Measurements from ENCODE around the gene DUSP28. TPM values are rescaled to one million over a fixed set of nuclear protein-coding genes. Genes with fewer than 3 reads are reported as not detected.

DUSP28 gene
- total RNA-seq, 1 donor from 2014 or later, result 6.1 TPM

DNA sequence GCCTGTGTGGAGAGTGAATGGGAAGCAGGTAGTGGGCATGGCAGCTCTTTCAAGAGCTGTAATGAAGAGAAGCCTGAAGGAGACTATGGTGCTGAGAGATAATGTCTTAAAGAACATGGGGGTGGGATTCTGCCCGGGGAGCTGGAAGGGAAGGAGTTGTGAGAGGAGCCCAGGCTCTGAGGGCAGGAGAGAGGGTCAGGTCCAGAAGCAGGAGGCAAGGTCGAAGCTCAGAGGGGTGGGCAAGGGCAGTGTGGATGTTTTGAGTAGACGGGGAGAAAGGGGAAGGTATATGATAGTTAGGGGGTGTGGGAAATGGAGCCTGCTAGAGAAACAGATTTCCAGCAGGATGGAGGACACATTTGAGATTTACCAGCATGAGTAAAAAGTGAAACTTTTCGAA lies 28.5 kb downstream of the DUSP28 start:
- Mint-ChIP-seq H3K27ac (ENCODE audit: unreplicated experiment) (no peak overlapping the region), H3K36me3 (ENCODE audit: low read depth) (no peaks in the 10 kb centered on the region), H3K9me3 (no peaks in the 10 kb centered on the region), H3K4me1 (peaks cover 35% of the 10 kb centered on the region), H3K4me3 (peak overlapping the region; percentile 96), H3K27me3 (ENCODE audit: low read depth) (no peaks in the 10 kb centered on the region)
- TF ChIP-seq, protein P1, sequence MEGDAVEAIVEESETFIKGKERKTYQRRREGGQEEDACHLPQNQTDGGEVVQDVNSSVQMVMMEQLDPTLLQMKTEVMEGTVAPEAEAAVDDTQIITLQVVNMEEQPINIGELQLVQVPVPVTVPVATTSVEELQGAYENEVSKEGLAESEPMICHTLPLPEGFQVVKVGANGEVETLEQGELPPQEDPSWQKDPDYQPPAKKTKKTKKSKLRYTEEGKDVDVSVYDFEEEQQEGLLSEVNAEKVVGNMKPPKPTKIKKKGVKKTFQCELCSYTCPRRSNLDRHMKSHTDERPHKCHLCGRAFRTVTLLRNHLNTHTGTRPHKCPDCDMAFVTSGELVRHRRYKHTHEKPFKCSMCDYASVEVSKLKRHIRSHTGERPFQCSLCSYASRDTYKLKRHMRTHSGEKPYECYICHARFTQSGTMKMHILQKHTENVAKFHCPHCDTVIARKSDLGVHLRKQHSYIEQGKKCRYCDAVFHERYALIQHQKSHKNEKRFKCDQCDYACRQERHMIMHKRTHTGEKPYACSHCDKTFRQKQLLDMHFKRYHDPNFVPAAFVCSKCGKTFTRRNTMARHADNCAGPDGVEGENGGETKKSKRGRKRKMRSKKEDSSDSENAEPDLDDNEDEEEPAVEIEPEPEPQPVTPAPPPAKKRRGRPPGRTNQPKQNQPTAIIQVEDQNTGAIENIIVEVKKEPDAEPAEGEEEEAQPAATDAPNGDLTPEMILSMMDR (conservative IDR thresholded peaks at IDR 0.05), result no peak
- no peak for DNase-seq (ENCODE audit: low read depth, low spot score)

DNA sequence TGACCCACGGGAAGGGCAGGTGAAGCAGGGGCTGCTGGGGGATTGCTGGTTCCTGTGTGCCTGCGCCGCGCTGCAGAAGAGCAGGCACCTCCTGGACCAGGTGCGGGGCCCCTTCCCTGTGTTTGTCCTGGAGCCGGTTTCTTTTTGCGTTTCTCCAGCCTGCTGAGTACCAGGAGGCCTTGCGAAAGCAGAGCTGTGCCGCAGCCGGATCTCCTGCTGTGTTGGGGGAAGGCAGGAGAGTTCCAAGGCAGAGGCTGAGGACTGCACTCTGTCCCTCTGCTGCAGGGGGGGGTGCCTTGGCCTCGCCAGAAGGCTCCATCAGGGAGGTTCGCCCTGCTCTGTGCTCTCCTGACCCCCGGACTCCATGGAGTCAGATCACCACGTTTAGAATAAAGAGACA lies 29.2 kb downstream of the DUSP28 start:
- TF ChIP-seq, protein P1 (conservative IDR thresholded peaks at IDR 0.05), result no peak
- peaks cover 34% of the 10 kb centered on the region for H3K4me1 Mint-ChIP-seq
- no peaks in the 10 kb centered on the region for H3K9me3 Mint-ChIP-seq
- H3K36me3 Mint-ChIP-seq (ENCODE audit: low read depth), result no peaks in the 10 kb centered on the region
- H3K27me3 Mint-ChIP-seq (ENCODE audit: low read depth), result no peaks in the 10 kb centered on the region
- no peak for DNase-seq (ENCODE audit: low read depth, low spot score)
- H3K4me3 Mint-ChIP-seq, result no peak overlapping the region
- H3K27ac Mint-ChIP-seq (ENCODE audit: unreplicated experiment), result peak overlapping the region; percentile 27

DNA sequence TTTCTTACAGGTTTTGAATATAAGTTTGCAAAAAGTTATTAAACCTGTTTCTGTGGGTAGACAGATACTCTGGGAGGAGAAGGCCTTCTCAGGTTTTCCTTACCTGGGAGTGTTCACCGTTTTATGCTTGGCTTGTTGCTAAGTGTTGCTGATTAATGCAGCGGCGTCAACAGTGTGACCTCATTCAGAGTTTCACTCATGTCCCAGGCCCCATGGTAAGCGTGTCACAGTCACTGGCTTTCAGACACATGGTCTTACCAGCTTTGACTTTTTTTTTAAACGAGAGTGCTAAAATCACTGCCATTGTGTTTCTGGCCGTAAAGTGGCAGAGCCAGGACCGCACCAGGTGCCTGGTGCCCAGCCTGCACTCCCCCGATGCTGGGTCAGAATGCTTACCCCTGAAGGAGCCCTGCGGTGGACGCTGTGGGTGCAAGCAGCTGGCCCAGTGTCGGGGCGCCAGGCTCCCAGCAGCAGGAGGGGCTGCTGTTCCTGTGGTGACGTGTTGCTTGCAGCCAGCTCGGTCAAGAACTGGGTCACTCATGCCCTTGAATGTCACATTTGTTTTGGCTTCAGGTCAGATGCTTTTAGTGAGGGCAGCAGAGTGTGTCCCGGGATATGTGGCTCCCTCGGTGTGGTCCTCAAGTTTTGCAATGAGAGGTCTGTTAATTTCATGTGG lies 29.8 kb downstream of the DUSP28 start:
- TF ChIP-seq, protein P1 (conservative IDR thresholded peaks at IDR 0.05), result no peak
- no peaks in the 10 kb centered on the region for H3K27me3 Mint-ChIP-seq (ENCODE audit: low read depth)

DNA sequence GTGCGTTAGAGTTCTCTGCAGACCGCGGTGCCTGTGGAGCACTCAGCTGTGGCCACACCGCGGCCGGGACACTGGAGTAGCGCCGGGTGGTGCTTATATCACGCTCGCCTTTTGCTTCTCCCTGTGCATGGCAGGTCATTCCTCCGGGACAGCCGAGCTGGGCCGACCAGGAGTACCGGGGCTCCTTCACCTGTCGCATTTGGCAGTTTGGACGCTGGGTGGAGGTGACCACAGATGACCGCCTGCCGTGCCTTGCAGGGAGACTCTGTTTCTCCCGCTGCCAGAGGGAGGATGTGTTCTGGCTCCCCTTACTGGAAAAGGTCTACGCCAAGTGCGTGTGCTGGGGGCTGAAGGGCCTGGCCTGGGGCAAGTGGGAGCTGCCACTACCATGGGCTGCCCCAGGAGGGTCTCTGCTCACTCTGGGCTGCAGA lies 30.5 kb downstream of the DUSP28 start:
- no peaks in the 10 kb centered on the region for H3K9me3 Mint-ChIP-seq
- no peak overlapping the region for H3K27ac Mint-ChIP-seq (ENCODE audit: unreplicated experiment)
- peak overlapping the region; percentile 56 for H3K4me3 Mint-ChIP-seq
- no peak for DNase-seq (ENCODE audit: low read depth, low spot score)
- H3K36me3 Mint-ChIP-seq (ENCODE audit: low read depth), result no peaks in the 10 kb centered on the region
- TF ChIP-seq, protein P1 (conservative IDR thresholded peaks at IDR 0.05), result no peak
- H3K27me3 Mint-ChIP-seq (ENCODE audit: low read depth), result no peaks in the 10 kb centered on the region
- H3K4me1 Mint-ChIP-seq, result peaks cover 23% of the 10 kb centered on the region

More for the DNA sequence above, 29.8 kb downstream of the DUSP28 start:
- Mint-ChIP-seq H3K4me3 (no peak overlapping the region), H3K27ac (ENCODE audit: unreplicated experiment) (no peak overlapping the region), H3K9me3 (no peaks in the 10 kb centered on the region), H3K36me3 (ENCODE audit: low read depth) (no peaks in the 10 kb centered on the region), H3K4me1 (peaks cover 28% of the 10 kb centered on the region)
- DNase-seq (ENCODE audit: low read depth, low spot score), result no peak

DNA sequence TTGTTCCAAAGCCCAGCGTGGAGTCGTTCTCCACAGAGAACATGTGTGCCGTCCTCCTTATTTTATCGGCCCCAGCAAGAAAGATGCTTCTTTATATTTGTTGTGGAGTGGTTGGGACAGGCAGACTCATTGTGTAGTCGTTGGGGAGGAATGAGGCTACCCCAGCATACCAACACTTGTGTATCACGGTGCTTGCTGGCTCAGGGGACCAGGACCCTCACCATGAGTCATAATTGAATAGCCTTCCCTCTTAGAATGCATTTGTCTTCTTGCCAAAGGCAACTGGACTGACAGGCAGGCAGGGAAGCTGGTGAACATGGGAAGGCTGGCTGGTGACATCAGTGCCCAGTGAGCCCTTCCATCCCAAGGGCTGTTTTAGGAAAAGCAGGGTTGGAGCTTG lies 31.1 kb downstream of the DUSP28 start:
- Mint-ChIP-seq H3K27ac (ENCODE audit: unreplicated experiment) (no peak overlapping the region), H3K9me3 (no peaks in the 10 kb centered on the region)

More for the DNA sequence above, 31.1 kb downstream of the DUSP28 start:
- H3K27me3 Mint-ChIP-seq (ENCODE audit: low read depth), result no peaks in the 10 kb centered on the region
- H3K4me3 Mint-ChIP-seq, result no peak overlapping the region
- TF ChIP-seq, protein P1 (conservative IDR thresholded peaks at IDR 0.05), result no peak
- H3K36me3 Mint-ChIP-seq (ENCODE audit: low read depth), result no peaks in the 10 kb centered on the region
- no peak for DNase-seq (ENCODE audit: low read depth, low spot score)
- H3K4me1 Mint-ChIP-seq, result peaks cover 20% of the 10 kb centered on the region

All from neural crest cell (in vitro differentiated cells).